Psoas muscle (tissue), 8 donors: ENCODE measurements around the gene MFSD8. TPM values are rescaled to one million over a fixed set of nuclear protein-coding genes. Genes with fewer than 3 reads are reported as not detected.

Experiments used
- ATAC-seq, 4 donors: fragments of 200-7000 bp; cut with Tn5 transposase; one replicate each; pipeline ENCODE4 v1.9.1; 2020; ENCODE audit warnings: moderate library complexity in 3 of 4, mild to moderate bottlenecking in 2 of 4
- DNase-seq, 2 donors: peaks; one replicate each; pipeline ENCODE4 v3.0.0-alpha.2; 2020
- H3K27ac ChIP-seq: fragments of 200-600 bp; one replicate; pipeline ENCODE4 v1.8.0; 2022
- H3K27me3 ChIP-seq, 3 donors: fragments of 200-600 bp in 1 of 3; one replicate each; pipeline versions ENCODE4 v1.6.1 to v1.8.0; 2013 to 2022; ENCODE audit warnings: low read length in 2 of 3, mild to moderate bottlenecking in 2 of 3, moderate library complexity in 1 of 3; ENCODE audit not compliant: insufficient read depth in 3 of 3
- H3K36me3 ChIP-seq, 2 donors: fragments of 200-600 bp in 1 of 2; one replicate each; pipeline versions ENCODE4 v1.6.1 to v1.8.0; 2013 to 2022; ENCODE audit warnings: low read depth in 1 of 2, mild to moderate bottlenecking in 1 of 2, moderate library complexity in 1 of 2; ENCODE audit not compliant: insufficient read depth in 1 of 2
- H3K4me1 ChIP-seq: fragments of 200-600 bp; one replicate; pipeline ENCODE4 v1.8.0; 2022
- H3K4me3 ChIP-seq: fragments of 200-600 bp; one replicate; pipeline ENCODE4 v1.8.0; 2022; ENCODE audit warnings: mild to moderate bottlenecking
- H3K9me3 ChIP-seq: fragments of 200-600 bp; one replicate; pipeline ENCODE4 v1.8.0; 2022
- WGBS, 3 donors: extraction: QIAGEN DNeasy Blood & Tissue Kit; methylation state at CpG; one replicate each; pipeline versions ENCODE4 v1.1.6 to v1.1.7; 2013; 5-methylcytosine and 5-hydroxymethylcytosine counted together
- intact Hi-C, 2 donors: fragments of 100-400 bp; cut with DNase I; formaldehyde crosslinking; loops; one replicate each; pipeline versions ENCODE4 v1.11.0 to v1.14.2; 2022
- polyA plus RNA-seq, 3 donors: library from polyadenylated mRNA; stranded (reverse); fragments of 200-250 nt; gene quantifications; one replicate each; pipeline ENCODE4 v1.2.3, GENCODE V29; 2013
- total RNA-seq, 4 donors: library from RNA; stranded (reverse); fragmentation: NEBNext Ultra II Directional in 2 of 4; extraction: Animal tissue kit (Norgen Biotek cat#: 25700) in 2 of 4; gene quantifications; one replicate each; pipeline versions ENCODE4 v1.2.1 to v1.2.4, GENCODE V29; 2021 to 2023
- TF ChIP-seq, protein P1 (sequence below): fragments of 200-600 bp; IDR thresholded peaks from one replicate; pipeline ENCODE4 v1.8.0; 2022; ENCODE audit warnings: antibody characterized with exemption
- donor health status: healthy with polysubstance abuse.
- donor health status: DM: no; HTN: no; CAD: no; lungs with moderate emphysema.
- donor health status: Bipolar disorder and iron deficiency.
- donor health status: healthy.
- donor health status: DM: yes; HTN: yes; CAD: no.
- donor health status: DM: no; HTN: no; CAD: no.
- donor health status: DM: no; HTN: no; CAD: no.
- donor health status: DM: yes; HTN: yes; CAD: no.

Gene MFSD8
- total and polyA plus RNA-seq, 7 donors = 3.7 to 10.9 (median 6.5) TPM

DNA sequence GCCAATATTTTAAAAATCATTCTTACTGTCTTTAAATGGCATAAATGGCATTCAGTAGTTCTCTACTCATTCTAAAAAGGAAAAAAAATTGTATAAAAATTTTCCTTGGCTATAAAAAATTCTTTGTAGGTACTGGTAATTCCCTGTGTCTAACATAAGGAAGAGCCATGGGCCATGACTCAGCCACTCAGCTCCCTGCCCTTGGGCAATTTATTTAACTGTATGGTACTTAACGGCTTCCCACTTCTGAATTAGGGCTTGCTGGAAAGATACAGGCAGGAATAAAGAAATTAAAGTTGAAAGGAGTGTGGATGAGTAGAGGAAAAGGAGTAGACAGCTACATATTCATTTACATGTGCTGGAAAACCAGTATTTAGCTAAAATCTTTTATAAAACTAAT is 30.8 kb upstream of the MFSD8 start:
- H3K9me3 ChIP-seq = peaks cover 8% of the 10 kb centered on the region
- intact Hi-C loops = no loop called here
- H3K27ac ChIP-seq = no peak overlapping the region
- H3K4me3 ChIP-seq = no peak overlapping the region
- TF ChIP-seq, protein P1, sequence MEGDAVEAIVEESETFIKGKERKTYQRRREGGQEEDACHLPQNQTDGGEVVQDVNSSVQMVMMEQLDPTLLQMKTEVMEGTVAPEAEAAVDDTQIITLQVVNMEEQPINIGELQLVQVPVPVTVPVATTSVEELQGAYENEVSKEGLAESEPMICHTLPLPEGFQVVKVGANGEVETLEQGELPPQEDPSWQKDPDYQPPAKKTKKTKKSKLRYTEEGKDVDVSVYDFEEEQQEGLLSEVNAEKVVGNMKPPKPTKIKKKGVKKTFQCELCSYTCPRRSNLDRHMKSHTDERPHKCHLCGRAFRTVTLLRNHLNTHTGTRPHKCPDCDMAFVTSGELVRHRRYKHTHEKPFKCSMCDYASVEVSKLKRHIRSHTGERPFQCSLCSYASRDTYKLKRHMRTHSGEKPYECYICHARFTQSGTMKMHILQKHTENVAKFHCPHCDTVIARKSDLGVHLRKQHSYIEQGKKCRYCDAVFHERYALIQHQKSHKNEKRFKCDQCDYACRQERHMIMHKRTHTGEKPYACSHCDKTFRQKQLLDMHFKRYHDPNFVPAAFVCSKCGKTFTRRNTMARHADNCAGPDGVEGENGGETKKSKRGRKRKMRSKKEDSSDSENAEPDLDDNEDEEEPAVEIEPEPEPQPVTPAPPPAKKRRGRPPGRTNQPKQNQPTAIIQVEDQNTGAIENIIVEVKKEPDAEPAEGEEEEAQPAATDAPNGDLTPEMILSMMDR = no peak
- ATAC-seq (no peak), DNase-seq (no peak)
- WGBS, 3 donors = 96 to 100% (median 97%) methylated on average over 1 of the region's 1 CpG
- no peaks in the 10 kb centered on the region for H3K4me1 ChIP-seq
- H3K36me3 ChIP-seq = no peaks in the 10 kb centered on the region
- no peaks in the 10 kb centered on the region for H3K27me3 ChIP-seq

DNA sequence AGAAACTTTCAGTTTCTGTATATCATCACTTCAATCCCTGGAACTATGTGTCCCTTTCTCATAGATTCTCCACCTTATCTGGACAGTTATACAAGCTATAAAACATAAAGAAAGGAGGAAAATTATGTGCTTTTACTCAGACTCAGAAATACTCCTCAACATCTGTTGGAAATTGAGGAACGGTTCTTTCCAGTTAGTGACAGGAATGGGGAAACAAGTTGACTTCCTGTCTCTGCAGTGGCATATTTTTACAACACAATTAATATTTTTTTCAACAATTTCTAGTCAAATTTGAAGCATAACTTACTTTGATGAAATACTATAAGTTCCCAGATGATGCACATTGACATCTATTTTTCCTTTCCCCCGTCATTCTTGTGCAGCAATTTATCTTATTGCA is 28.2 kb upstream of the MFSD8 start:
- WGBS, 3 donors = 74 to 82% (median 80%) methylated on average over 2 of the region's 2 CpGs
- Histone ChIP-seq H3K36me3 (peaks cover 0 to 16% of the 10 kb centered on the region in 2 donors), H3K27ac (no peak overlapping the region), H3K4me3 (no peak overlapping the region), H3K27me3 (no peaks in the 10 kb centered on the region), H3K4me1 (no peaks in the 10 kb centered on the region), H3K9me3 (no peaks in the 10 kb centered on the region)
- DNase-seq = no peak
- TF ChIP-seq, protein P1 = no peak
- intact Hi-C loops = no loop called here
- no peak for ATAC-seq

DNA sequence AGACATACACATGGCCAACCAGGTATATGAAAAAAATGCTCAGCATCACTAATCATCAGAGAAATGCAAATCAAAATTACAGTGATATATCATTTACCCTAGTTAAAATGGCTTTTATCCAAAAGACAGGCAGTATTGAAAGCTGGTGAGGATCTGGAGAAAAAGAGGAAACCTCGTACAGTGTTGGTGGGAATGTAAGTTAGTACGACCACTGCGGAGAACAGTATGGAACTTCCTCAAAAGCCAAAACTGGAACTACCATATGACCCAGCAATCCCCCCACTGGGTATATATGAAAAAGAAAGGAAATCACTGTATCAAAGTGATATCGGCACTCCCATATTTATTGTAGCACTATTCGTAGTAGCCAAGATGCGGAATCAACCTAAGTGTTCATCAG is 23.7 kb upstream of the MFSD8 start:
- H3K9me3 ChIP-seq = no peaks in the 10 kb centered on the region
- H3K36me3 ChIP-seq = peaks cover 0 to 44% of the 10 kb centered on the region in 2 donors
- intact Hi-C loops = no loop called here
- no peak for DNase-seq
- H3K4me3 ChIP-seq = no peak overlapping the region
- no peak overlapping the region for H3K27ac ChIP-seq
- TF ChIP-seq, protein P1 = no peak
- H3K27me3 ChIP-seq = no peaks in the 10 kb centered on the region
- no peak for ATAC-seq
- no peaks in the 10 kb centered on the region for H3K4me1 ChIP-seq
- 92 to 97% (median 93%) methylated on average over 6 of the region's 6 CpGs for WGBS, 3 donors

DNA sequence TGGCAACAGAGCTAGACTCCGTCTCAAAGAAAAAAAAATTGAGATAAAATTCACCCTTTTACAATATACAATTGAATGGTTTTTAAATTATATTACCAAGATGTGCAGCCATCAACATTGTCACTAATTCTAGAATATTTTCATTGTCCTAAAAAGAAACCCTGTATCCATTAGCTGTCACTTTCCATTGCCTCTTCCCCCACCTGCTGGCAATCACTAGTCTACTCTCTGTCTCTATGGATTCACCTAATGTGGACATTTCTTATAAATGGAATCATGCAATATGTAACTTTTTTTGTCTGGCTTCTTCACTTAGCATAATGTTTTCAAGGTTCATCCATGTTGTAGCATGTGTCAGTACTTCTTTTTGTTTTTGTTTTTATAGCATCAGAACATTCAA is 21.0 kb upstream of the MFSD8 start:
- TF ChIP-seq, protein P1 = no peak
- 90 to 100% (median 98%) methylated on average over 1 of the region's 1 CpG for WGBS, 3 donors
- no peaks in the 10 kb centered on the region for H3K9me3 ChIP-seq
- intact Hi-C loops = no loop called here
- H3K4me1 ChIP-seq = peaks cover 6% of the 10 kb centered on the region
- no peak for DNase-seq
- H3K36me3 ChIP-seq = peaks cover 0 to 47% of the 10 kb centered on the region in 2 donors
- H3K4me3 ChIP-seq = no peak overlapping the region
- no peak overlapping the region for H3K27ac ChIP-seq
- no peak for ATAC-seq
- H3K27me3 ChIP-seq = no peaks in the 10 kb centered on the region

DNA sequence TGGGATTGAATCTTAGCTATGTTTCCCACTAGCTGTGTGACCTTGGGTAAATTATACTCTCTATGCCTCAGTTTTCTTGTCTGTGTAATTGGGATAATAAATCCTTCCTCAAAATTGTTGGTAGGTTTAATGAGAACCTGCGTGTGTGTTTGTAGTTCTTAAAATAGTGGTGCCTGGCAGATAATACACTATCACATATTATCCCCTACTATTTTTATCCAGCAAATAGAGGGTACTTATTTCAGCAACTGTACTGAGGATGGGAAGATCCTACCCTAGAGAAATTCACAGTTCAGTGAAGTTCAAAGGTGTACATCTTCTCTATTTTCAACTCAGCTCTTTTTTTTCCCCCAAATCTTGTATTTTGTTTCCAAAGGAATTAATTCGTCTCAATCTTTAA is 17.5 kb upstream of the MFSD8 start:
- intact Hi-C loops = no loop called here
- H3K9me3 ChIP-seq = no peaks in the 10 kb centered on the region
- peaks cover 6% of the 10 kb centered on the region for H3K4me1 ChIP-seq
- WGBS, 3 donors = 62 to 64% (median 62%) methylated on average over 2 of the region's 2 CpGs
- peaks cover 0 to 31% of the 10 kb centered on the region in 2 donors for H3K36me3 ChIP-seq
- H3K4me3 ChIP-seq = no peak overlapping the region
- H3K27ac ChIP-seq = no peak overlapping the region
- TF ChIP-seq, protein P1 = no peak
- ATAC-seq (no peak), DNase-seq (no peak)
- no peaks in the 10 kb centered on the region for H3K27me3 ChIP-seq
